DND-41 (cell line): Measurements from ENCODE around the gene RAPGEF2.

Experiments
- ATAC-seq: fragments of 200-7000 bp; cut with Tn5 transposase; 3 replicates; pipeline ENCODE4 v1.9.1; 2021; ENCODE audit warnings: low read depth; ENCODE audit not compliant: insufficient read depth
- DNase-seq: peaks from one replicate; pipeline ENCODE4 v3.0.0-alpha.2; 2020
- H2AFZ ChIP-seq: 2 replicates; pipeline ENCODE4 v1.6.0; 2012; ENCODE audit warnings: low read depth, low read length
- H3K27ac ChIP-seq: 2 replicates; pipeline ENCODE4 v1.5.1; 2012; ENCODE audit warnings: low read length, inconsistent platforms
- H3K27me3 ChIP-seq: fragments of 200-600 bp; sonication (generic); 2 replicates; pipeline ENCODE4 v1.6.0; 2012; ENCODE audit warnings: low read length, mild to moderate bottlenecking, inconsistent platforms; ENCODE audit not compliant: insufficient read depth, poor library complexity
- H3K36me3 ChIP-seq: 2 replicates; pipeline ENCODE4 v1.5.1; 2012; ENCODE audit warnings: low read length, inconsistent platforms; ENCODE audit not compliant: insufficient read depth
- H3K4me1 ChIP-seq: 2 replicates; pipeline ENCODE4 v1.5.1; 2012; ENCODE audit warnings: mild to moderate bottlenecking, low read length; ENCODE audit not compliant: insufficient read depth
- H3K4me2 ChIP-seq: 2 replicates; pipeline ENCODE4 v1.6.0; 2012; ENCODE audit warnings: mild to moderate bottlenecking, moderate library complexity, low read length, inconsistent platforms; ENCODE audit not compliant: insufficient read depth
- H3K4me3 ChIP-seq, 2 experiments: fragments of 200-600 bp in 1 of 2; shearing (Covaris generic) in 1 of 2; 2 replicates each; pipeline ENCODE4 v1.5.1; 2012 to 2016; ENCODE audit warnings: inconsistent platforms in 2 of 2, low read length in 2 of 2, mild to moderate bottlenecking in 2 of 2, low read depth in 1 of 2, moderate library complexity in 1 of 2
- H3K79me2 ChIP-seq: 2 replicates; pipeline ENCODE4 v1.6.0; 2012; ENCODE audit warnings: low read length, inconsistent platforms; ENCODE audit not compliant: insufficient read depth
- H3K9ac ChIP-seq: 2 replicates; pipeline ENCODE4 v1.6.0; 2012; ENCODE audit warnings: low read depth, mild to moderate bottlenecking, inconsistent platforms, low read length, moderate library complexity
- H3K9me3 ChIP-seq: 2 replicates; pipeline ENCODE4 v1.5.1; 2012; ENCODE audit warnings: low read length, moderate library complexity, mild to moderate bottlenecking, inconsistent platforms; ENCODE audit not compliant: insufficient read depth, severe bottlenecking
- H4K20me1 ChIP-seq: 2 replicates; pipeline ENCODE4 v1.6.0; 2012; ENCODE audit warnings: low read length; ENCODE audit not compliant: insufficient read depth
- EZH2 ChIP-seq: IDR thresholded peaks from 3 replicates; pipeline ENCODE4 v1.6.1; 2012; ENCODE audit warnings: borderline replicate concordance, low read depth, mild to moderate bottlenecking, moderate library complexity, low read length, inconsistent platforms; ENCODE audit not compliant: severe bottlenecking
- TF ChIP-seq, protein P1 (sequence below): IDR thresholded peaks from 2 replicates; pipeline ENCODE4 v1.5.1; 2012; ENCODE audit warnings: borderline replicate concordance, low read length, moderate library complexity, mild to moderate bottlenecking; ENCODE audit not compliant: poor library complexity, severe bottlenecking; ENCODE audit errors: extremely low read depth

Gene RAPGEF2

GRCh38 chr4:159105761-159106243 is 2.9 kb downstream of the RAPGEF2 start:
- no peak for ATAC-seq
- DNase-seq: no peak
- Histone ChIP-seq H3K4me3 (0 out of 4 replicates have a peak overlapping the region, but pooled peaks of 1 of the 2 experiments have one; percentile 10), H2AFZ (no peak overlapping the region), H3K9ac (no peak overlapping the region), H3K36me3 (no peaks in the 10 kb centered on the region), H4K20me1 (peaks cover 24% of the 10 kb centered on the region; the same call in 1 of the 2 replicates), H3K4me2 (peak overlapping the region; percentile 92), H3K27ac (no peak overlapping the region), H3K9me3 (no peaks in the 10 kb centered on the region), H3K27me3 (peaks cover 12% of the 10 kb centered on the region), H3K4me1 (peaks cover 40% of the 10 kb centered on the region), H3K79me2 (peaks cover 21% of the 10 kb centered on the region)
- TF ChIP-seq, protein P1, sequence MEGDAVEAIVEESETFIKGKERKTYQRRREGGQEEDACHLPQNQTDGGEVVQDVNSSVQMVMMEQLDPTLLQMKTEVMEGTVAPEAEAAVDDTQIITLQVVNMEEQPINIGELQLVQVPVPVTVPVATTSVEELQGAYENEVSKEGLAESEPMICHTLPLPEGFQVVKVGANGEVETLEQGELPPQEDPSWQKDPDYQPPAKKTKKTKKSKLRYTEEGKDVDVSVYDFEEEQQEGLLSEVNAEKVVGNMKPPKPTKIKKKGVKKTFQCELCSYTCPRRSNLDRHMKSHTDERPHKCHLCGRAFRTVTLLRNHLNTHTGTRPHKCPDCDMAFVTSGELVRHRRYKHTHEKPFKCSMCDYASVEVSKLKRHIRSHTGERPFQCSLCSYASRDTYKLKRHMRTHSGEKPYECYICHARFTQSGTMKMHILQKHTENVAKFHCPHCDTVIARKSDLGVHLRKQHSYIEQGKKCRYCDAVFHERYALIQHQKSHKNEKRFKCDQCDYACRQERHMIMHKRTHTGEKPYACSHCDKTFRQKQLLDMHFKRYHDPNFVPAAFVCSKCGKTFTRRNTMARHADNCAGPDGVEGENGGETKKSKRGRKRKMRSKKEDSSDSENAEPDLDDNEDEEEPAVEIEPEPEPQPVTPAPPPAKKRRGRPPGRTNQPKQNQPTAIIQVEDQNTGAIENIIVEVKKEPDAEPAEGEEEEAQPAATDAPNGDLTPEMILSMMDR: no peak
- no peak for TF ChIP-seq EZH2

GRCh38 chr4:159106636-159107035 is 3.8 kb downstream of the RAPGEF2 start:
- H3K9ac ChIP-seq: no peak overlapping the region
- 0 out of 2 replicates have a peak overlapping the region, but pooled peaks have one; percentile 24 for H3K4me2 ChIP-seq

DNA sequence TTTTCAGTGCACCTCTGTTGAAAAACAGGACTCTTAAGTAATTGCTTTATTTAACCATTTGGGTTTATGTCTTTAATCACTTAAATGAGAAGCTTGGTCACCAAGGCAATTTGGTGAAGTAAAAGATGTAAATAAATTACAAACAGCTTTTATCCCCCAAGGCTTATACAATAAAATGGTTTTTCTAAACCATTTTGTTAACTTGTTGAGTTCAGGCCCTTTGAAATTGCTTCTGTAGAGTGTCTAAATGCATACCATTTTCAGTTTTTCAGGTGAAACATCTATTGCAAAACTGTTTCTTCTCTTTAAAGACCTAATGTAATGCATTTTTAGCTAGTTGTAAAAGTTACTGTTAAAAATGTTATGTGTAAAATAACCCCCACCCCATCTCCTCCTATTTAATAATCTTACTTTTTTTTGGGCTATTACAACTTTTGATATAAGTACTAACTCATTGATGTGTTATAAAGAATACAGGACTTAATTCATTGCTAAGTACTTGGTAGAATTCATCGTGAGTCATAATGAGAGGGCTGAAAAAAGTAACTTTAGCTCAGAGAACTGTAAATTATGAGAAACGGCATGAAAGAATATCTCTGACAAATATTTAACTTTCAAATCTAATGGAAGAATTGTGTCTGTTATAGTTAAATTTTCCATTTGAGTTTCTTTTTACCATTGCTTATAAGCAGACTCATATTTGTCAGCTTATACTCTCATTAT is 4.5 kb downstream of the RAPGEF2 start:
- H3K36me3 ChIP-seq: no peaks in the 10 kb centered on the region
- H2AFZ ChIP-seq: no peak overlapping the region
- peaks cover 26% of the 10 kb centered on the region for H3K79me2 ChIP-seq
- H3K27me3 ChIP-seq: peaks cover 3% of the 10 kb centered on the region
- H3K27ac ChIP-seq: no peak overlapping the region
- DNase-seq (no peak), ATAC-seq (no peak)
- H3K4me2 ChIP-seq: no peak overlapping the region
- H4K20me1 ChIP-seq: peaks cover 24% of the 10 kb centered on the region; the same call in 1 of the 2 replicates
- H3K4me1 ChIP-seq: peaks cover 30% of the 10 kb centered on the region
- no peak overlapping the region for H3K4me3 ChIP-seq
- no peak for TF ChIP-seq EZH2
- TF ChIP-seq, protein P1: no peak
- H3K9ac ChIP-seq: no peak overlapping the region
- H3K9me3 ChIP-seq: no peaks in the 10 kb centered on the region

More at GRCh38 chr4:159106636-159107035, 3.8 kb downstream of the RAPGEF2 start:
- DNase-seq (no peak), ATAC-seq (no peak)
- Histone ChIP-seq H3K27ac (no peak overlapping the region), H4K20me1 (peaks cover 24% of the 10 kb centered on the region; the same call in 1 of the 2 replicates), H3K4me1 (peaks cover 35% of the 10 kb centered on the region), H3K9me3 (no peaks in the 10 kb centered on the region), H3K79me2 (peaks cover 21% of the 10 kb centered on the region), H3K4me3 (no peak overlapping the region), H3K27me3 (peaks cover 7% of the 10 kb centered on the region), H3K36me3 (no peaks in the 10 kb centered on the region), H2AFZ (no peak overlapping the region)
- TF ChIP-seq, protein P1: no peak
- no peak for TF ChIP-seq EZH2
